Measurements from ENCODE around the gene DHCR7.

GRCh38 chr11:71402878-71403277 lies 45.3 kb downstream of the DHCR7 start:
- TF ChIP-seq CTCF (IDR thresholded peaks at IDR 0.05) (no peak), POLR2A (IDR thresholded peaks at IDR 0.05) (no peak)

All from ovary (tissue), 3 donors.